Ureter (tissue), 1 donor: ENCODE data around the gene MGLL. TPM values are rescaled to one million over a fixed set of nuclear protein-coding genes. Genes with fewer than 3 reads are reported as not detected.

Experiments
- total RNA-seq: library from RNA; stranded (reverse); gene quantifications from one replicate; pipeline ENCODE4 v1.2.4, GENCODE V29; 2023
- donor health status: DM: yes; HTN: yes; CAD: no.

The MGLL gene
- total RNA-seq, 1 donor from 2014 or later, result 75.1 TPM

Other genes with a start within 250 kb of the MGLL start
- gene TPRA1, start 231.8 kb downstream of the MGLL start, total RNA-seq, result 30.5 TPM
- 12.2 TPM for gene MCM2, start 224.1 kb downstream of the MGLL start, total RNA-seq
- gene PODXL2, start 193.3 kb downstream of the MGLL start, total RNA-seq, result 15.9 TPM
- 20.7 TPM for gene ABTB1, start 149.6 kb downstream of the MGLL start, total RNA-seq
- gene KBTBD12, start 92.7 kb upstream of the MGLL start, total RNA-seq, result 5.5 TPM
- 217 TPM for gene SEC61A1, start 229.9 kb upstream of the MGLL start, total RNA-seq